ENCODE results near the gene RWDD4.

Gene RWDD4

GRCh38 chr4:183611210-183611830 lies 47.7 kb downstream of the RWDD4 start:
- DNase-seq: no peak
- Histone ChIP-seq H3K4me3 (ENCODE audit: low read depth in 1 of 2, low read length in 2 of 2) (no peak overlapping the region), H3K9ac (ENCODE audit: low read depth, low read length) (no peak overlapping the region), H3K27ac (ENCODE audit: low read length) (no peak overlapping the region), H3K27me3 (ENCODE audit: insufficient read depth, low read length, poor library complexity) (peaks cover 3% of the 10 kb centered on the region), H4K20me1 (ENCODE audit: insufficient read depth, low read length) (no peaks in the 10 kb centered on the region), H3K79me2 (ENCODE audit: insufficient read depth, low read length) (no peaks in the 10 kb centered on the region), H3K36me3 (ENCODE audit: insufficient read depth, low read length) (no peaks in the 10 kb centered on the region), H3K9me3 (ENCODE audit: insufficient read depth, low read length, severe bottlenecking) (no peaks in the 10 kb centered on the region), H2AFZ (ENCODE audit: low read depth, low read length) (no peak overlapping the region), H3K4me1 (ENCODE audit: insufficient read depth, low read length) (no peaks in the 10 kb centered on the region), H3K4me2 (ENCODE audit: insufficient read depth, low read length) (no peak overlapping the region)
- ATAC-seq (ENCODE audit: insufficient read depth, low read depth): no peak
- TF ChIP-seq, protein P1, sequence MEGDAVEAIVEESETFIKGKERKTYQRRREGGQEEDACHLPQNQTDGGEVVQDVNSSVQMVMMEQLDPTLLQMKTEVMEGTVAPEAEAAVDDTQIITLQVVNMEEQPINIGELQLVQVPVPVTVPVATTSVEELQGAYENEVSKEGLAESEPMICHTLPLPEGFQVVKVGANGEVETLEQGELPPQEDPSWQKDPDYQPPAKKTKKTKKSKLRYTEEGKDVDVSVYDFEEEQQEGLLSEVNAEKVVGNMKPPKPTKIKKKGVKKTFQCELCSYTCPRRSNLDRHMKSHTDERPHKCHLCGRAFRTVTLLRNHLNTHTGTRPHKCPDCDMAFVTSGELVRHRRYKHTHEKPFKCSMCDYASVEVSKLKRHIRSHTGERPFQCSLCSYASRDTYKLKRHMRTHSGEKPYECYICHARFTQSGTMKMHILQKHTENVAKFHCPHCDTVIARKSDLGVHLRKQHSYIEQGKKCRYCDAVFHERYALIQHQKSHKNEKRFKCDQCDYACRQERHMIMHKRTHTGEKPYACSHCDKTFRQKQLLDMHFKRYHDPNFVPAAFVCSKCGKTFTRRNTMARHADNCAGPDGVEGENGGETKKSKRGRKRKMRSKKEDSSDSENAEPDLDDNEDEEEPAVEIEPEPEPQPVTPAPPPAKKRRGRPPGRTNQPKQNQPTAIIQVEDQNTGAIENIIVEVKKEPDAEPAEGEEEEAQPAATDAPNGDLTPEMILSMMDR (IDR thresholded peaks at IDR 0.05; ENCODE audit: borderline replicate concordance, extremely low read depth, low read length, poor library complexity, severe bottlenecking): no peak
- TF ChIP-seq EZH2 (IDR thresholded peaks at IDR 0.05; ENCODE audit: borderline replicate concordance, low read depth, low read length, severe bottlenecking): no peak

DNA sequence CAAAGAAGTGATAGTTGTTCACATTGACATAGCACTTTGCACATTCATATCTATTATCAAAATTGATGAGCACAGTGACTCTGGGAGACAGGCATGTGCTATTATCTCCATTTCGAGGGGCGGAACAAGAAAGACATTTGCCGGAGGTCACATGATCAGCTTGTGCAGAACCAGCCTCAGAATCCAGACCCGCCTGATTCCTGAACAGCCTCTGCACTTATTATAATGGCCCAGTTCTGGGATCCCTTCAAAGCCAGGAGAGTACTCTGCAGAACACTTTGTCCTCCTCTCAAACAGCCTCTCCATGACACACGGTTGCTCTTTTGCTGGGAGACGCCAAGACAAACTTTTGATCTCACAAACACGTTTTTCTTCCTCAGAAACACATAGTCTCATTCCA lies 48.4 kb downstream of the RWDD4 start:
- Histone ChIP-seq H3K9me3 (ENCODE audit: insufficient read depth, low read length, severe bottlenecking) (no peaks in the 10 kb centered on the region), H3K4me1 (ENCODE audit: insufficient read depth, low read length) (no peaks in the 10 kb centered on the region), H4K20me1 (ENCODE audit: insufficient read depth, low read length) (no peaks in the 10 kb centered on the region), H3K36me3 (ENCODE audit: insufficient read depth, low read length) (no peaks in the 10 kb centered on the region), H3K9ac (ENCODE audit: low read depth, low read length) (no peak overlapping the region), H3K27me3 (ENCODE audit: insufficient read depth, low read length, poor library complexity) (peaks cover 3% of the 10 kb centered on the region), H3K4me3 (ENCODE audit: low read depth in 1 of 2, low read length in 2 of 2) (no peak overlapping the region), H3K79me2 (ENCODE audit: insufficient read depth, low read length) (no peaks in the 10 kb centered on the region), H2AFZ (ENCODE audit: low read depth, low read length) (no peak overlapping the region), H3K27ac (ENCODE audit: low read length) (no peak overlapping the region), H3K4me2 (ENCODE audit: insufficient read depth, low read length) (no peak overlapping the region)
- TF ChIP-seq, protein P1 (IDR thresholded peaks at IDR 0.05; ENCODE audit: borderline replicate concordance, extremely low read depth, low read length, poor library complexity, severe bottlenecking): no peak
- no peak for TF ChIP-seq EZH2 (IDR thresholded peaks at IDR 0.05; ENCODE audit: borderline replicate concordance, low read depth, low read length, severe bottlenecking)
- ATAC-seq (ENCODE audit: insufficient read depth, low read depth) (no peak), DNase-seq (no peak)

GRCh38 chr4:183610033-183610432 lies 49.0 kb downstream of the RWDD4 start:
- no peak overlapping the region for H3K4me2 ChIP-seq (ENCODE audit: insufficient read depth, low read length)
- DNase-seq: no peak
- no peaks in the 10 kb centered on the region for H3K4me1 ChIP-seq (ENCODE audit: insufficient read depth, low read length)
- no peak overlapping the region for H3K27ac ChIP-seq (ENCODE audit: low read length)
- H4K20me1 ChIP-seq (ENCODE audit: insufficient read depth, low read length): no peaks in the 10 kb centered on the region
- H2AFZ ChIP-seq (ENCODE audit: low read depth, low read length): no peak overlapping the region
- ATAC-seq (ENCODE audit: insufficient read depth, low read depth): no peak
- H3K4me3 ChIP-seq (ENCODE audit: low read depth in 1 of 2, low read length in 2 of 2): no peak overlapping the region
- TF ChIP-seq, protein P1 (IDR thresholded peaks at IDR 0.05; ENCODE audit: borderline replicate concordance, extremely low read depth, low read length, poor library complexity, severe bottlenecking): no peak
- TF ChIP-seq EZH2 (IDR thresholded peaks at IDR 0.05; ENCODE audit: borderline replicate concordance, low read depth, low read length, severe bottlenecking): no peak
- no peaks in the 10 kb centered on the region for H3K9me3 ChIP-seq (ENCODE audit: insufficient read depth, low read length, severe bottlenecking)
- peaks cover 3% of the 10 kb centered on the region for H3K27me3 ChIP-seq (ENCODE audit: insufficient read depth, low read length, poor library complexity)
- H3K9ac ChIP-seq (ENCODE audit: low read depth, low read length): no peak overlapping the region
- no peaks in the 10 kb centered on the region for H3K79me2 ChIP-seq (ENCODE audit: insufficient read depth, low read length)
- H3K36me3 ChIP-seq (ENCODE audit: insufficient read depth, low read length): no peaks in the 10 kb centered on the region

Data from DND-41 (cell line).